NCI-H82 treated with DMSO at 0.1 percent for 48 hours (cell line): ENCODE results near the gene MICALL2.

Experiments used
- DNase-seq: peaks from one replicate; lab custom pipeline; 2025; ENCODE audit not compliant: unreplicated experiment; lab: John Stamatoyannopoulos, UW

The MICALL2 gene

DNA sequence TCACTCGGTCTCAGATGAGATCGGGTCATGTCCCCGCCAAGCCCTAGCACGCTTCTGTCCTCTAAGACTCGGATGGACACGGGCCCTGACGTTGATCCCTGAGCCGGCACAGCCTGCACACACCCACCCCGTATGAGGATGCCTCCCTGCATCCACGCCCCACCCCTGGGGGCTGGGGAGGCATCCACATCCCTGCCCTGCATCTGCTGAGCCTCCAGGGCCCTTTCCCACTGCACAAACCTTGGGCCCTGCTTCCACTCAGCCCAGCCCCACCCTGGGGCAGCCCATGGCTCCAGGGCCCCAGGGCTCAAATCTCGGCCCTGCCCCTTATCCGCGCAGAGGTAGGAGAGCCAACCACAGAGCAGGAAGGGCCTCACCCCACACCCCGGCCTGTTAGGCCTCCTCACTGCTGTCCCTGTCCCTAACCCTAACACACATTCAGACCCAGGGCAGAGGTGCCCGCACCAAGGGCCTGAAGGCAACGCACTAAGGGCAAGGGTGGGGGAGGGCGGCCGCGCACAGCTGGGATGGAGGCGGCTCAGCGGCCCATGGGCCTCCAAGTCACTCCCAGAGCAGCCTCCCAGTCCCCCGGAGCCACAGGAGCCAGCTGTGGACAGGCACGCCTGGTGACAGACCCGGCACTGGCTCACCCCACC lies 9.5 kb upstream of the MICALL2 start:
- no peak for DNase-seq

DNA sequence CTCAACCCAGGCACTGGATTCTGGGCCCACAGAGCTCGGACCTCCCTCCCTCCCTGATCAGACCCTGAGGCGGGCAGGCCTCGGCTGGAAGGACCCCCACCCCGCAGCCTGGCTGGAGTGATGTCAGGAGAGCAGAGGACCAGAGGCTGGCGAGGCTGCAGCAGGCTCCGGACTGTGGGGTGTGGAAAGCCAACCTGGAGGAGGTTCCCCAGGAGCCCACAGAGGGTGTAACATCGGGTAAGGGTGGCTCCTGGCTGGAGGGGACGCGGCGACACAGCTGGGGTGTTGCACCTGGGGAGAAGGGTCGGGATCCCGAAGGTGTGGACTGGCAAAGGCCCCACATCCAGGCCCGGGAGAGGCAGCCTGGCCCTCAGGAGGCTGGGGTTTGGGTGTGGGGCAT lies 8.9 kb upstream of the MICALL2 start:
- DNase-seq = no peak

DNA sequence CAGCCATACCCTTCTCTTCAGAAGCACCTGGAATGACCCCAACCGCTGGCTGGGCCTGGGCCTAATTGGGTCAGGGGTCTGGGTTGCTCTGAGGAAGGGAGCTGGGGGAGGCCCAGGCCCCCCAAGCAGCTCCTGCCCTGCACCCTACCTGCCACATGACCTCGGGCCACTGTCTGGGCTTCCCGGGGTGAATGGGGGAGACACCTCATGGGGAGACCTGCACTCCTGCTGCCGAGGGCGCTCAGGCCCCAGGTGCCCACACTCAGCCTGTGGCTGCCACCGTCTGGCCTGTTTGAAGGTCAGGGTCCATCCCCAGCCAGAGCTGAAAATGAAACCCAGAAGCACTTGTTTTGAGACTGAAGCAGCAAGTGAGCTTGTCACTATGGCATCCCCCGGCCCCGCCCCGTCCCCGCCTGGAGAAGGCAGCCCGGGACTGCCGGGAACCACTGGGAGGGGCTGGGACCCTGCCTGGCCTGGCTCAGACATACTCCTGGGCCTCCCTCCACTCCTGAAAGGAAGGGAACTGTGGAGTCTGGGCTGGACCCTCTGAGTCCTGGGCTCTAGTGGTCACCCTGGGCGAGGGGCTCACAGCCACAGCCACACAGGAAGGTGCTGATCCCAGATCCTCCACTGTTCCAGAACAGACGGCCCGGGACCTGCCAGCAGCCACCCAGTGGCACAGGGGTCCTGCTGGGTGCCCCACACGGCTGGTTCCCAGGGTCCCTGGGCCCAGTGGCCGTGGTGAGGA lies 7.4 kb upstream of the MICALL2 start:
- no peak for DNase-seq

DNA sequence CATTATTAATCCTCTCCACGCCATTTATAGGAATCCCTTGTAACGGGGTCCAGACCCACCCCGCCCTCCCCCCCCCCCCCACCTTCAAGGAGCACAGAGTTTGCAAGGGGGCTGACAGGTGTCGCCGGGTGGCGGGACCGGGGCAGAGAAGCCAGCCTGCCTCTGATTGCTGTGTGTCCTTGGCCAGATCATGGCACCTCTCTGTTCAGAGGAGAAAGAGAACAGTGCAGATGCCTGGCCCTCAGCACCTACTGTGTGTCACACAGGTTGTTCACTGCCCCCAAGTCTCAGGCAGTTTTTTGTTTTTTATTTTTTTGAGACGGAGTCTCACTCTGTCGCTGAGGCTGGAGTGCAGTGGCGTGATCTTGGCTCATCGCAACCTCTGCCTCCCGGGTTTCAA lies 5.4 kb upstream of the MICALL2 start:
- DNase-seq = no peak

DNA sequence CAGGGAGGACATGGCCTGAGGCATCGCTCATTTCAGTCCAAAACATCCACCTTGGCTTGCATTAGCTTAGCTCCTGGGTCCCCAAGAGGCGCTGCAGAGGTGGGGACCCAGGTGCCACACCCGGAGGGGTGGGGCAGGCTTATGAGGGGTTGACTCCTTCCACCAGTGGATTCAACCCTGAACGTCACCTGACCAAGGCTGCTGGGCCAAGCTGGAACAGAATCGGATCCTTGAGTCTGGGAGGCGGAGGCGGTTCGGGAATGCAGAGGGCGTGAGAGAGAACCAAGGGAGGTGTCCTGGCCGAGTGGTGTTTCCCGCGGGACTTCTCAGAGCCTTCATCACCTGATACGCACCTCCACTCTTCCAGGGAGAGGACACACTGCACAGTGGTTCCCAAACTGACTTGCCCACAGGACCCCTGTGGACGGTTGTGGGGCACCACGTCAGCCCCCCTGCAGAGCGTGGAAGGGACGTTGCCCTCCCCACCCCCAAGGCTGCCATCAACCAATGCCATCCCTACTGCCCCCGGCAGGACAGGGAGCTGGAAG lies 4.5 kb upstream of the MICALL2 start:
- DNase-seq = no peak

DNA sequence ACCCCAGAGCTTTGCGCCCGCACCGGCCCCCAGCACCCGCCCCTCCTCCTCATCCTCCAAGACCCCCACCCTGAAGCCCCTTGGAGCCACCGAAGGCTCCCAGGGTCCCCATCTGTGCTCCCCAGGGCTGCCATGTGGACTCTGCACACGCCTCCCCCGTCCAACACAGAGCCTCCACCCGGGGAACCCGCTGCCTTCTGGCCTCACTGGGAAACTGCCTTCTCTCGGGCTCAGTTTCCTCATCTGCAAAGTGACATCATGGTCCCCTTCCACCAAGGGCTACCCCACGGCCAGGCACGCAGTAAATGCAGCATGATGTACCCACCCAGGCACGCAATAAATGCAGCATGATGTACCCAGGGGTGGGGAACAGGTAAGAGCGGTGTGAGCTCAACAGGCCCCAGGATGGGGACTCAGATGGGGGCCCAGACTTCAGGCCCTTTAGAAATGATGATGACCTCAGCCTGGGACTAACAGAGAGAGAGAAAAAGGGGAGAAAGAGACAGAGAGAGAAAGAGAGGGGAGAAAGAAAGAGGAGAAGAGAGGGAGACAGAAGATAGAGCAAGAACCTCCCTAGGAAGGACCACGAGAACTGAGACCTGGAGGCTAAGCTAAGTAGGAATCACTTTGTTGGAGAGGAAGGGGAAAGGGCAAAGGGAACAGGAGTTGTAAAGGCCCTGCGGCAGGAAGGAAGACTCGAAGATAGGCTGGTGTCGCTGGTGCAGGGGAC lies 2.5 kb upstream of the MICALL2 start:
- no peak for DNase-seq

DNA sequence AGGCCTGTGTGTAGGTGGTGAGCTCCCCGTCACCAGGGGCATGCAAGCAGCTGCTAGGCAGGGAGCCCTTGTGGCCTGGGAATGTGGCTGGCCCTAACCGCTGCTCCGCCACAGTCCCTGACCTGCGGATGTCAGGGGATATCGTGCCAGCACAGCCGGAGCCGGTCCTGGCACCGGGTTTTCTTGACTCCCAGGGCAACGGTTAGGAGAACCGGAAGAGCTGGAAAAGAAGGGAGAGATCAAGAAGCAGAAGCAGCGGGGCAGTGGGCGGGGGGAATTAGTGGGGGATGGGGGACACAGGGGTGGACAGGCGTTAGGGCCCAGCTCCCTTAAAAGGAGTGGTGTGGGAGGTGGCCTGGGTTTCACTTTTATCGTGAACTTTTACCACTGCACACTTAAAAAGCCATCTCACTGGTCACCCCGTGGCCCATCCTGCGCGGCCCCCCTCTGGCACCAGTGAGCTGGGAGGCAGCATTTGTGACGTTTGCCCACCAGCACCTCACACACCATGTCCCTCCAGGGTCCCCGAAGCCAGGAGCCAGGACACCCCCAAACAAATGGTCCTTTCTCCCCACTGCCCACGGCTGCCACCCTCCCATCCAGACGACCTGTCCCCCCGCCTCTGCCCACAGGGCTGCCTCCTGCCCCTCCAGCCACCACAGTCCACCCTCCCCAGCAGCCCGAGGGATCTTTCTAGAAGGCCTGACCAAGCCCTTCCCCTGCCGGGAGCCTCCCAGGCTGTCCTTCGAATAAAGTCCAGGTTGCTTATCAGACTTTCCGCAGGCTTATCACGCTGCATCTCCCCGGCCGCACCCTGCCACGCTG lies 1.8 kb upstream of the MICALL2 start:
- DNase-seq = no peak

DNA sequence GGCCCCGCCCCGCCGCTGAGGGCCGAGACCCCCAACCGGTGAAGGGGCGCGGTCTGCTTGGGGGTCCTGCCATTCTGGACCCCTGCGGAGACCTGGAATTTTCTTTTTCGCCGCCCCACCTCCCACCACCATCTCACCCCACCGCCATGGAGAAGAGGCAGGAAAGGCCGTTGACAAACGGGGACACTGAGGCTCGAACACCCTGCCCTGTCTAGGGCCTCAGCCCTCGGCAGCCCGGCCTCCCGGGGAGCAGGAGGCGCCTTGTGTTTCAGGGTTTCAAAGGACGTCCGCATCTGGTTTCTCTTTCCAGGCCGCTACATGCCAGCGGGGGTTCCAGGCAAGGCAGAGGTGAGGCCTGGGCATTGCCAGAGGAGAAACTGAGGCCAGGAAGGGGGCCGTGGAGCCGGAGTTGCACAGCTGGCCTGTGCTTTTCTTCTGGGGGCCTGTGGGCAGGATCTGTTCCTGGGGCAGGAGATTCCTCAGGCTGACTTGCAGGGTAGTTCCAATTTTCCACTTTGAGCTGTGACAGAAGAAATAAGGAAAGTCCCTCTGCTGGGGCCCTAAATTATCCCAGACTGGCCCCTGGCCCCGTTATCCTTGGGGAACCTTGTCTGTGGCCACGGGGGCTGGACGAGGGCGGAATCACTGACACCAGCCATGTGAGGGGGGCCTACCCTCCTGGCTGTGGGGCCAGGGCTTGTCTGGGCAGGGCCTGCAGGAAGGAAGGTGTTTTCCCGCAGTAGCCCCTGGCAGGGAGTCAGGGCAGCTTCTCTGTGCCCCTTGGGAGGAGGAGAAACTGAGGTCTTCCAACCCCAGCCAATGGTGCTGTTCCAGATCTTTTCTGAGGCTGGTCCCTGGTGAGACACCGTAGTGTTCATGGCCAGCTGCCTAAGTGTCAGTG lies 900 bp upstream of the MICALL2 start:
- DNase-seq = no peak

DNA sequence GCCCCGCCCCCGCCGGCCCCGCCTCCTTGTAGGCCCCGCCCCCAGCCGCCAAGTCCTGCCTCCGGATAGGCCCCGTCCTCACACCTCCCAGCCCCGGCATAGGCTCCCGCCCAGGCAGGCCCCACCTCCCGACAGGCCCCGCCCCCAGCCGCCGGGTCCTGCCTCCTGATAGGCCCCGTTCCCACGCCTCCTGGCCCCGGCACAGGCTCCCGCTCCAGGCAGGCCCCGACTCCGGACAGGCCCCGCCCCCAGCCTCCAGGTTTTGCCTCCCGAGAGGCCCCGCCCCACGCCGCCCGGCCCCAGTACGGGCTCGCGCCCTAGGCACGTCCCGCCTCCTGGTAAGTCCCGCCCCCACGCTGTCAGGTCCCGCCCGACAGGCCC lies 232 bp upstream of the MICALL2 start:
- peak; percentile 89 for DNase-seq

DNA sequence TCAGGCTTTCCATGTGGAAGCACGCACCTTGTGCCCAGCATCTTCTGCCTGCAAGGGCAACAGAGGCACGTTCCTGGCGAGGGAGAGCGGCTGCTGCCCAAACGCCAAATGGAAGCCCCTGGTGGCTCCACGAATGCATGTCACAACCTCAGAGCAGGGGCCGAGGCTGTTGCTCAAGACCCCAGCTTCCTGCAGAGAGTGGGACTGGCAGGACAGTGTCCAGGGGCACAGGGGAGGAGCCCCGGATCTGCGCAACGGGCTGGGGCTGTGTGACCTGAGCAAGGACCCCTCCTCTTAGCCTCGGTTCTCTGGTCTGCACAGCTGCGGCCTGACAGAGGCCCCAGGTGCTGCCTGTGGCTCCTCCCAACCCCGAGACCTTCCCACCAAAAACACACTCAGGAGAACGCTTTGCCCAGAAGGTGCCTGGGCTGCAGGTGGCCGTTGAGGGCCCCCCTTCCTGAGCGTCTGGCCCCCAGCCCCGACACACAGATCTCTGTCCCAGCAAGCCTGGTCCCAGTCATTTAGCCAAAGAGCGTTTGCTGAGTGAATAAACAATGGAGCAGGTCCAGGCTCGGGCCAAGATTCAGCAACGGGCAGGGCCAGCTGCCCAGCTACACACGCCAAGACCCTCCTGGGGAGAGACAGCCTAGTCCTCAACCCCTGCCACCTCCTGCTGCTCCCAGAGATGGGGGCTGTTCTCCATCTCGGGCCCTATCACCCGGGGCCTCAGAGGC lies 1.2 kb downstream of the MICALL2 start:
- no peak for DNase-seq

DNA sequence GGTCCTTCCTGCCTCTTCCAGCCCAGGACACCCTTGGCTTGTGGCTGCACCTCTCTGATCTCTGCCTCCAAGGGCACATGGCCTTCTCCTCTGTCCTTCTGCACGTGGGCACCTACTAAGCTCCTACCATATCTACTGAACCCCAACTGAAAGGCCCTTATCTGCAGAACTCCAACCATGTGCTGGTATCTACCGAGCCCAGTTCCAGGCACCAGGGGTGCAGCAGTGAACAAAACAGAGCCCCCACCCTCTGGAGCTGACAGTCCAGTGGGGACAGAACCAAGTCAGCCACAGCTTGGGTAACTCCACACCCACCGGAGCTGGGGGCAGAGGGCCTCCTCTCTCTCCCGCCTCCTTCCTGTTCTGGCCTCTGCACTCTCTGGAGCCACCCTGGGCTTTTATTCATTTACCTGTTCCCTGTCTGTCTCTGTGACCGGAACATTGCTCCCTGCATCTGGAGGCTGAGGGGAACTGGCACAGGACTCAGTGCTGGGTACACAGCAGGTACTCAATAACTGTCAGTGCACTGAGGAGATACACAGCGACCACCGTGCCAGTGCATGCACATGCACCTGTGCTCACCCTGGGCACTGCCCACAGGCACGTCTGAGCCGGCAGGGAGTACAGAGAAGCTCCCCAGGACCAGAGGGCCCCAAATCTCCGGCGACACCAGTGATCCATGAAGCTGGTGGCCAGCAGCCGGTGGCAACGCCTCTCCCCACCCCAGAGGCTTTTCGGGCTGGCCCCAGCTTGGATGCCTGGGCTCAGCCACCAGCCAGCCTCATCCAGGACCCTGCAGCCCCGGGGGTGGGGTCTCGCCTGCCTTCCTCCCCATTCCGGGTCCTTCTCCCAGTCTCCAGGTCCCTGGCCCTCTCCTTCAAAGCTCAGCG lies 2.0 kb downstream of the MICALL2 start:
- no peak for DNase-seq

DNA sequence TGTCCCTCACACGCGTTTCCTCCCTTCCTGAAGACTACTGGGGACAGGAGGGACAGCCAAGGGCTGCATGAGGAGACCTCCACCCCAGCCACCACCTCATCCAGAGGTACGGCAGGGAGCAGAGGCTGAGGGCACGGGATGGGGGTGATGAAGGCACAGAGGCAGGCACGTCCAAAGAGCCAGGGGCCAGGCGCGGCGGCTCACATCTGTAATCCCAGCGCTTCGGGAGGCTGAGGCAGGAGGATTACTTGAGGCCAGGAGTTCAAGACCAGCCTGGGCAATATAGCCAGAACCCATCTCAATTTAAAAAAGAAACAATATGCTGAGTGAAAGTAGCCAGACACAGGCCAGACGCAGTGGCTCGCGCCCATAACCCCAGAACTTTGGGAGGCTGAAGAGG lies 3.3 kb downstream of the MICALL2 start:
- no peak for DNase-seq

DNA sequence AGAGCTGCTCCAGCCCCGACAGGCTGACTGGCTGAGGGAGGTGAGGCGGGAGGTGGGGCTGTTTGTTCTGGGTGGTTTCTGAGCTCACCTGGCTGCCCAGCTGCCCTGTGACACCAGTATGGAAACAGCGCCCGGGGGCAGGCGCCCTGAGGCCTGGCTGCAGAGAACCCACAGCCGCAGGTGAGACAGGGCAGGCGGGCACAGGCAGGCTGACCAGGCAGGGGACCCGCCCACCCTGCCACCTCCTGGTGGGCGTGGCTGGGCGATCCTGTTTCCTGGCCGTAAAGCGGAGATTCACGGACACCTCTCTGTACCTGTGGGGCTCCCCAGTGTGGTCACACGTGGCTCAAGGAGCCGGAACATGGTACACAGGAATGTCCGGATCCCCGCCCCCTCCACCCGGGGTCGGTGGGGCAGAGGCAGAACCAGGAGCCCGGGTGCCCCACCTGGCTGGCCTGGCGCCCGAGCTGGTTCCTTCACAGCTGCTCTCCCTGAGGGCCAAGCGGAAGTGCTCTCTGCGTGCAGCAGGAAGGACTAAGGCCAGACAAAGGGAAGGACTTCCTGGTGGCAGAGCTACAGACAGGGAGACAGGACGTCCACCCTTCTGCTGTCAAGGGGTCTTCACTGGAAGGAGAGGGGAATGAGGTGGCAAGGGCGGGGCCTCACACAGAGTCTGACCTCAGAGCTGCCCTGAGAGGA lies 3.9 kb downstream of the MICALL2 start:
- no peak for DNase-seq

DNA sequence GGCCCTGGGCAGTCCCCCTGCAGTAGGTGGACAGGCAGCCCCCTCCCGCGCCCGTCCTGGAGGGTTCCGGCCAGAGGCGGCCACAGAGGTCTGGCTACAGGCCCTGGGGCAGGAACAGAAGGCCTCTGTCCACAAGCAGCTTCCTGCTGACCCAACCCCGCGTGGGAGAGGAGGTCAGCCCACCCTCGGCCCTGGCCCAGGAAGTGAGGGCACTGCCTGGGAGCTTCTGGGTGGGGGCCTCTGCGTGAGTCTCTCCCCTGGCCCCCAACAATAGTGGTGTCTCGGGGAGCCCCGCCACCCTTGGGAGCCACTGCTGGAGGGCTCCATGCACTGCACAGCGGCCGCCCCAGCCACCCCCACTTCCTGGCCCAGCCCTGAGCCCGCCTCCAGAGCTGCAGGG lies 4.7 kb downstream of the MICALL2 start:
- DNase-seq = no peak

DNA sequence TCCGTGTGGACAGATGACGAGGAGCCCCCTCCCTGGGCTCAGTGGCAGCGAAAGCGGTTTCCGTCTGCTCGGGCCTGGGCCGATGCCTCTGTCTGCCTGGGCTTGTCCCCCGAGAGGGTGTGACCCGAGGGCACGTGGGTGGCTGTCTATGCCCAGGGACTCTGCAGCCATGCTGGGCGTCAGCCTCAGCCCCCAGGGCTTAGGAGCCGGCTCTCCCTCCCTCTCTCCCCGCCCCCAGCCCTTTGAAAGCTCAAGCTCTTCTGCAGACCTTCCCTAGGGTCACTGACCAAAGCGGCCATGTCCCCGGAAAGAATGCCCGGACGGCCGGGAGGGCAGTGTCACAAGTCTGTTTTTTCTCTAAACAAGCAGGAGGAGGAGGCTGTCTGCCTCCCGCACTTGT lies 7.1 kb downstream of the MICALL2 start:
- no peak for DNase-seq

DNA sequence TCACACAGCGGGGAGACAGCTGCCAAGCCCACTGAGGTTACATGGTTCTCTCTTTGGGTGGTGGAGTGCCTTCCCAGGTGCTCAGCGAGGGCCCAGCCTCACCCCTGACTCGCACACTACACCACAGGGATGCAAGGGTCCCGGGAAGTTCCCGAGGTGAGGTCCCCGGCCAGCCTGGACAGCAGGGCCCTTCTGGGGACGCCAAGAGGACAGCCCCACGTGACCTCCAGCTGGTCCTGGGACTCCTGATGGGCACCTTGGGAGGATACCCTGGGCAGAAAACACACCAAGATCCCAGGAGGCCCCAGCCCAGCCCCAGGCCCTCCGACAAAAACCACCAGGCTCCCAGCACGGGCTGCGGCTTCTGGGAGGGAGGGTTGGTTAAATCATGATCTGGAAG lies 8.3 kb downstream of the MICALL2 start:
- no peak for DNase-seq

DNA sequence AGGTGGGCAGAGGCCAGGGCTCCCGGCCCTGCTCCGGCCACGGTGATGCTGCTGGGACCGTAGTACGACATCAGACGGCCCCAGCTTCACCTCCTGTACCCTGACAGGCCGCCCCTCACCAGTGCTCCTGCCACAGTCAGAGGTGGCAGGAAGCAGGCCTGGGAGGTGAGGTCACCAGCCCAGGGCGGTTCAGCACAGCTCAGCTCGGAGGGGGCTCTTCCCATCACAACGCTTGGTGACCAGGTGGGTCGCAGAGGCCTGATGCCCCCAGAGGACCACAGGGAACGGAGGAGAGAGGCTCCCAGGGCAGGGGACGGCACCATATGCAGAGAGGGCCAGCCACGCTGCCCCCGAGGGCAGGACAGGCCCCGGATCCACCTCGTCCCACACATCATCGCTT lies 8.8 kb downstream of the MICALL2 start:
- DNase-seq = no peak

DNA sequence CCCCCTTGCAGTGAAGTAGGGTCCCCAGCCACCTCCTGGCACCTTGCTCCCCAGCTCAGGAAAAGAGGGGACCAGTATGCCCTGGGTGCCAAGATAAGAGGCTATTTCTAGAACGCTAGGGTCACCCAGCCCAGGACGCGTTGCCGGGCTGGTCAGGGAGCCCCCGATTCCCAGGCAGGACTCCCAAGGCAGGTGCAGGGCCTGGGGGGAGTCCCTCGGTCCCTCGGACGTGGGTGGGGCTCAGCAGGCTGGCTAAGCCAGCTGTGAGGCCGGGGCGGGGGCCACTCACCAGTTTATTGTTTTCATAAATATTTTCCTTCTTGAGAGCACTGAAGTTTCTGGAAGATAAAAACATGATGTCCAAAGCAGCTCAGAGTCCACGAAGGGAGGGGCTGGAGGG lies 9.3 kb downstream of the MICALL2 start:
- no peak for DNase-seq
